Skeletal muscle cell (primary cell): ENCODE data around the gene PROK1.
"Not testable (repeated sequence)": the region's sequence is repeated elsewhere in the genome, so short reads cannot be mapped to it uniquely, and the experiment has no call there.

Experiments
- DNase-seq: peaks from one replicate; pipeline ENCODE4 v3.0.0-alpha.2; 2010; ENCODE audit warnings: low read depth
- H3K4me3 ChIP-seq: 2 replicates; pipeline ENCODE4 v1.5.1; 2011; ENCODE audit warnings: low read depth, mild to moderate bottlenecking, control low read depth, low read length, moderate library complexity

PROK1 gene

DNA sequence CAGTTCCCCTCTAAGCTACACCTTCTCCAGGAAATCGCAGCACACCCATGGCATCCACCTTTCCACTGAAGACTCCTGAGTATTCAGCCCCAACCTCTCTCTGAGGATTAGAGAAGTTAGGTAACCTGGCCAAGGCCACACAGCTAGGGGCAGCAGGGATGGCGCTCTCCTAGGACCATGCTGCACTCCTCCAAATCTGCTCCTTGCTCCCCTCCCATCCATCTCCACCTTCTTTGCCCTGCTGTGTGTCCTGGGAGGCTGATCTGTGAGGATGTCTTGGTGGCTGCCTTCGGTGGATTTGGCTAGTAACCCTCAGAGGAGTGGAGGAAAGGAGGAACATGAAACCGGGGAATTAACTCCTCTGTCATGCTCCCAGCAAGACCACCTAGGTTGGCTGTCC, 20.0 kb upstream of the PROK1 start:
- DNase-seq = no peak
- no peak overlapping the region for H3K4me3 ChIP-seq

DNA sequence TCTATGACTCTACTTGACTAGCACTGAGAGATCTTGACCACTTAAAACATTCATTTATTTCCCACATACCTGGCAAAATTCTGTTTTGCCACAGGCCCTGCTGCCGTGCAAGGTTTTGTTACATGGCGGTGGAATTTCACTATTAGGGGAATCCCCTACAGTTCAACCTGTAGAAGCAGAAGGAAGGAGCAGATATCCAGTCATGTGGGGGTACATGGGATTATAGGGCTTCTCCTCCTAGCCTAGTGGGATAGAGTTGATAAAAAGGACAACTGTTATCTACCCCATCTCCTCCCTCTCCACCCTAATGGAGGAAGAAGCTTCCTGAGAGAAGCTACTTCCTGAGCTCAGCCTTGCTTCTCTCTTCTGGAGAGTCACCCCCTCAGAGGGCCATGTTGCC, 17.7 kb upstream of the PROK1 start:
- DNase-seq = no peak
- no peak overlapping the region for H3K4me3 ChIP-seq

DNA sequence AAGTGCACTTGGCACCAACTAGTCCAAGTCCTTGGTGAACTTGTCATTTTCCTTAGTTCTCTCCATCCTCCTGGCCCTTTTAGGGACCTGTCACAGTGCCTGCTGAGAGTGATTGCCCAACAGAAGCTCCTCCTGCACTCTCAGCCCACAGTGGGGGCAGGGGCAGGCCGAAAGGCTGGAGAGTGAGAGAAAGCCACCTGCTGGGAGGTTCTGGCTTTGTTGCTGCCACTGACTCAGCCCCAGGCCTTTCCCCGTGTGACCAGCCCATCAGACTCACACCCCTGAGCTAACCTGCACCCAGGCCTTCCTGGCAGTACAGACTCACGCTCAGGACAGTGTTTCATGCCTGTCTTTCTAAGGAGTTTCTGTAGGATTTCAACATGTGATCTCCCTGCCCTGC, 17.1 kb upstream of the PROK1 start:
- DNase-seq = no peak
- H3K4me3 ChIP-seq = no peak overlapping the region

DNA sequence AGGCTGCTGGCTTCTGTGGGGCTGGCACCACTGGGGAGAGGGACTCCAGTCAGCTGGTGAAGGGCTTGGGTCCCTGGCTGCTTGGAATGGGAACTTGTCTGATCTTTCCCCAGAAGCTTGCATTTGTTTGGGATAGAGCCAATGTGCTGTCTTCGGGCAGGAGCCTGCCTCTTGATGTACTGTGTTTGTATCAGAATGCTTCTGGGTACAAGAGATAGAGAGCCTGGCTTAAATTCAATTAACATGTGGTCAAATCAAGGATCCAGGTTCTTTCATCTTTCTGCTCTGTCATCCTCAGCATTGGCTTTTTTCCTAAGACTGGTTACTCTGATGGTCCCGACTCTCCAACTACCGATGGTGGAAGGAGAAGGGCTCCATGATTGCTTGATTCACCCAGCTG, 16.0 kb upstream of the PROK1 start:
- H3K4me3 ChIP-seq = no peak overlapping the region
- no peak for DNase-seq

DNA sequence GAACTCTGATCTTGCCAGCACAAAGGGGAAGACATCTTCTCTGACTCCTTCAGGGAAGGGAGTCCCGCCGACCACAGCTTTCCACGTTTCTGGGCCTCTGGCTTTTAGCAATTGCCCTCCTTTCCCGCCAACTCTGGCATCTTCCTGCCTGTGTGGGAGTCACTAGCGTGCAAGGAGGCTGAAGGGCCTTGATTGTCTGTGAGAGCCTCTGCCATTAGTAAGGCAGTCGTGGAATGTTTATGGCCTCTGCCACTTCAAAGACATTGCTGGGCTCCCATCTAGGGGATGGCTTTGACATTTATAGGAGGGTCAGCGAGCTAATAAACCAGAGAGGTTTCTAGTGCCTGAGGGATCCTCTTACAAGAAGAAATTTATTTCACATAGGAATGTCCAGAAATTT, 14.3 kb upstream of the PROK1 start:
- H3K4me3 ChIP-seq = no peak overlapping the region
- no peak for DNase-seq

DNA sequence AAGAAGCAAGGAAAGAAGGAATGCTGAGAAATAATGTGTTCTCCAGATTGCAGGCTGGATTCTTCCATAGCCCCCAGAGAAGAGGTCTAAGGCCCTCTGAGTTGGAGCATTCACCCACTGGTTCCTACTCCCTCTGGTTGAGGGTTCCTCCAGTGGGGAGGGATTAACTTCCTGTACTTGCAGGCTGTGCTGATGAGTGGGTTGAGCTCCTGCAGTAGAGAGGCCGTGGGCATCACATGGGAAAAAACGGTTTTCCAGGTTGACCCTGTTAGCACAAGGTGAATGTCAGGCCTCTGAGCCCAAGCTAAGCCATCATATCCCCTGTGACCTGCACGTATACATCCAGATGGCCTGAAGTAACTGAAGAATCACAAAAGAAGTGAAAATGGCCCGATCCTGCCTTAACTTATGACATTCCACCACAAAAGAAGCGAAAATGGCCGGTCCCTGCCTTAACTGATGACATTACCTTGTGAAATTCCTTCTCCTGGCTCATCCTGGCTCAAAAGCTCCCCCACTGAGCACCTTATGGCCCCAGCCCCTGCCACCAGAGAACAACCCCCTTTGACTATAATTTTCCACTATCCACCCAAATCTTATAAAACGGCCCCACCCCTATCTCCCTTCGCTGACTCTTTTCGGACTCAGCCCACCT, 13.2 kb upstream of the PROK1 start:
- not testable (repeated sequence) for DNase-seq, H3K4me3 ChIP-seq

DNA sequence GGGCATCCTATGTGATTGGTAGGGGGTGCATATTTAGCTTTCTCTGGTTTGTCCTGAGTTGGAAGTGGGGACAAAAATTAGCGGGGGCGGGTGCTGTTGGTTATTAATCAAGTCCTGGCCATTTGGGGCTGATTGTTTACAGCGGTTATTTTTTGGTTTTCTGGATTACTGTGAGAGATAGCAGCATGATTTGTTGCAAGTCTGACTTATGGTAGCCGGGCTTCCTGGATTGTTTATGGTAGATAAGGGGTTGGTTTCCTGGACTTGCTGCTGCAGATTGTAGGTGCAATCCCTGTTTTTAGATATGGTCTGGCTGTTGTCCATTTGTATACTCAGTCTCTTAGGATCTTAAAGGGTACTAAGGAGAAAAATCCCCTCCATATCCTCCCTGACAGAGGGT, 12.1 kb upstream of the PROK1 start:
- H3K4me3 ChIP-seq = no peak overlapping the region
- DNase-seq = no peak

DNA sequence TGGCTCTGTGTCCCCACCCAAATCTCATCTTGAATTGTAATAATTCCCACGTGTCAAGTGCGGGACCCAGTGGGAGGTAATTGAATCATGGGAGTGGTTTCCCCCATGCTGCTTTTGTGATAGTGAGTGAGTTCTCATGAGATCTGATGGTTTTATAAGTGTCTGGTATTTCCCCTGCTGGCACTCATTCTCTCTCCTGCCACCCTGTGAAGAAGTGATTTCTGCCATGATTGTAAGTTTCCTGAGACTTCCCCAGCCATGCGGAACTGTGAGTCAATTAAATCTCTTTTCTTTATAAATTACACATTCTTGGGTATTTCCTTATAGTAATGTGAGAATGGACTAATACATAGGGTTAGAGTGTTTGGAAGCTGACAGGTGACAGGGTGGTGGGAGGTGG, 11.1 kb upstream of the PROK1 start:
- not testable (repeated sequence) for H3K4me3 ChIP-seq, DNase-seq

DNA sequence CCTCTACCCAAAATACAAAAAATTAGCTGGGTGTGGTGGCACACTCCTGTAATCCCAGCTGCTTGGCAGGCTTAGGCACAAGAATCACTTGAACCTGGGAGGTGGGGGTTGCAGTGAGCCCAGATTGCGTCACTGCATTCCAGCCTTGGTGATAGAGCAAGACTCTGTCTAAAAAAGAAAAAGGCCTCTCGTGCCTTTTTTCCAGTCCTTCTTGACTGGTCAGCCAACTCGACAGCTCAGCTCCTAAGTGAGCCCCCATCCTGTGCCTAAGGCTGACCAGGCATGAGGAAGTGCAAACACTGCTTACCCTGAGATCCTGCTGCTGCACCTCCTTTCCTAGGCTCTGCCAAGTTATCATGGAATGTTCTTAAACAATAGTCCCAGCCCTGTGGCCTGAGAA, 10.1 kb upstream of the PROK1 start:
- H3K4me3 ChIP-seq = no peak overlapping the region
- DNase-seq = no peak

DNA sequence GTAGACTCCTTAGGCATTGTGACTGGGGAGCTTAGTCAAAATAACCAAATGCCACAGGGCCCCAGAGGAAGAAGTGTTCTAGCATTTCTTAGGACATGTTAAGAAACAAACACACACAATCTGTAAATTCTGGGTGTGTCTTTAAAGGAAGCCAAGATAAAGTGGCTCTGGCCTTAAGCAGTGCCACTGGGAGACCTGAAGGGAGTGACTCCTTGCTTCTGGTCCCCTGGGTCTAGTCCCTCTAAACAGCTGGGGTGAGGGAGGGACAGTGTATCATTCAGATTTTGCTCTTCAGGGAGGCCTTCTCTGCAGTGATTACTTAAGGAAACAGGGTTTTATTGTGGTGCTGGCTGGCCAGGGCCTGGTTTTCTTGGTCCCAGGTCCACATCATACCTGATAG, 9.1 kb upstream of the PROK1 start:
- H3K4me3 ChIP-seq = no peak overlapping the region
- DNase-seq = no peak

DNA sequence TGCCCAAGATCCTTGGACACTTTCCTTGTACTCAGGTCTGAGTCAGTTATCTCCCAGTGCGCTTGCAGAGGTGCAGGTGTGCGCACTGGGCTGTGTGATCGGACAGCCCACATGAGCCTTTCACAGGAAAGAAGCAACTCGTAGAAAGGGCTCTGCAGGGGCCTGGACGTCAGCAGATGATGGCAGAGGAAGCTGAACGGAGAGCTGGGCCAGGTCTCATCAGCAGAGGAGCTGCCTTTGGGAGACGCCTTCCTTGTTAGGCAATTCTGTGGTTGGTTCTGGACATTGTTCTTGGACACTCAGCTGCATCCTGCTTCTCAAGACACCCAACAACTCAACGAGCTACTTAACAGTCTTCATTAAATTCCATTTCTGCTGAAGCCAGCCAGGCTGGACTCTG, 7.5 kb upstream of the PROK1 start:
- no peak overlapping the region for H3K4me3 ChIP-seq
- no peak for DNase-seq

DNA sequence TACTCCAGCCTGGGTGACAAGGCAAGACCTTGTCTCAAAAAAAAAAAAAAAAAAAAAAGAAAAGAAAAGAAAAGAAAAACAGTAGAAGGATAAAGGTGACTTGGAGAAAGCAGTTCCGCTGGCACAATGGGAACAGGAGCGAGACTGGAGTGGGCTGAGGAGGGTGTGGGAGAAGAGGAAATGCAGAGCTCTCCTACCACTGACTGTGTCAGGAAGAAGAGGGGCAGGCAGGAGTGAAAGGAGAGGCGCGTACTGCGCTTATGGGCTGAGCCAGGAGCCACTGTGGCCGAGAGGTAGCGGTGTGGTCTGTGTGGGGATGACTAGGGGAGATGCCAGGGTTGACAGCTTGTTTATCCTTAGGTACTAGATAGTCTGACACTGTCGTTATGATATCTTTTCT, 6.4 kb upstream of the PROK1 start:
- no peak for DNase-seq
- no peak overlapping the region for H3K4me3 ChIP-seq

DNA sequence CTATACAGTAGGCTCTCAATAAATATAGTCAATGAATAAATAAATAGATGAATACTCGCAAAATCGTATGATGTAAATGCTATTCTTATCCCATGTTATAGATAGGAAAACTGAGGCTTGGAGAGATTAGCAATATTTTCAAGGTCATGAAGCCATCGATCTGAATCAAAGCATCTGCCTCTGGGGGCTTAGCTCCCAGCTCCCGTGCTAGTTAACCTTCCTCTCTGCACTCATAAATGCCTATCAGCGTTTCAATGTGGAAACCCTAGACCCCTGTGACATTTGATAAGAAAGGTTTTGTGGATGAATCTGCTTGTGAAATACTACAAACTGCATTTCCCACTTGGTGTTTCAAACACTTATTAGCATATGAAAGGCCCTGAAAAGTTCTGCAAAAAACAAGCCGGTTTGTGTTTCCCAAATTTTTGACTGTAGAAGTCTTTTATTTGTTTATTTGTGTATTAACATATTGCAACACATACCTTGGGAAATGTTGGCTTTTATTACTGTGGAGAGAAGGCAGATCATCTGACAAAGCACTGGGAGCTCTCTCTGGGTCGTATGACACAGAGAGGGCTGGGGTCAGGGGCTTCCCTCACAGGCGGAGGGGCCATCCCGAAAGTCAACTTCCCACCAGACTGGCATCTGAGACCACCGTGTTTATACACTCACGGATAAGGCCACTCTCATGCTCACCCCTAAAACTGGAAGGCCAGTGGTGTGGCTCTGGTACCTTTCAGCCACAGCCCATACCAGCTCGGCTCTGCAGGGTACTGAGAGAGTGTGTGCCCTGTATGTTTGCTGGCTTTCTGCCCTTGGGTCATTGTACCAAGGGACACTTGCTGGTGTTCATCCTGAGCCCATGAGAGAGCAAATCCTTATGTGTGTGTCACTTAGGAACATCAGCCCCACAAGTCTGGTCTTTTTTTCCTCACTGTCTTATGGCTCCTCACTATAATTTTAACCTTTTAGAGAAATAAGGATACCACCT, 993 bp upstream of the PROK1 start:
- H3K4me3 ChIP-seq = no peak overlapping the region
- no peak for DNase-seq

DNA sequence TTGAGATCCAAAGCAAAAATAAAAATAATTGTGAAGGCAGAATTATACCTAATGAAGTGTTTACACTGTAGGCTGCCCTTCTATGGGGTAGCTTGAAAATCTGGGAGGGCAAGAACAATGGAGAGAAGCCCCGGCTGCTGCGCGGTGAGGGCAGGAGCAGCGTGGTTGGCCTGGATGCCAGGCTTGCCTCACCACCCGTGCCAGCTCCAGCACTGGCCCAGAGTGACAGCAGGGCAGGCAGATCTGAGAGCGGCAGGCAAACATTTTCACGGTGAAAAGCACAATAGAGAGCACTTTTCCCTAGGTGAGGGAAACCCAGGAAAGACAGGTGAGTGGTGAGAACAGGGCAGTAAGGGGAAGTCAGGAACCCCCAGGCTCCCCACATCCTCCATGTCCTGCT, 1.4 kb downstream of the PROK1 start:
- no peak overlapping the region for H3K4me3 ChIP-seq
- no peak for DNase-seq

DNA sequence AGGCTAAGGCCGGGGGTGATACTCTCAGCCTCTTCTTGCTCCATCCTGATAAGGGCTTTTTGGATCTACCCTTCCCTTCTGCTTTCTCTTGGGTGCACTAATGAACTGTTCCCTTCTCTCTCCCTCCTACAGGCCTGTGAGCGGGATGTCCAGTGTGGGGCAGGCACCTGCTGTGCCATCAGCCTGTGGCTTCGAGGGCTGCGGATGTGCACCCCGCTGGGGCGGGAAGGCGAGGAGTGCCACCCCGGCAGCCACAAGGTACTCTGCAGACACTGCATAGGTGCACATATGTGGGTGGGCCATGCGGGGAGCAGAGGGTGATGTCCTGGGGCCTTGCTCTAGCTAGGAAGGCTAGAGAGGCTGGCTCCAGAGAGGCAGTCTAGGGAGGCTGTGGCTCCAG, 2.9 kb downstream of the PROK1 start:
- H3K4me3 ChIP-seq = no peak overlapping the region
- no peak for DNase-seq

DNA sequence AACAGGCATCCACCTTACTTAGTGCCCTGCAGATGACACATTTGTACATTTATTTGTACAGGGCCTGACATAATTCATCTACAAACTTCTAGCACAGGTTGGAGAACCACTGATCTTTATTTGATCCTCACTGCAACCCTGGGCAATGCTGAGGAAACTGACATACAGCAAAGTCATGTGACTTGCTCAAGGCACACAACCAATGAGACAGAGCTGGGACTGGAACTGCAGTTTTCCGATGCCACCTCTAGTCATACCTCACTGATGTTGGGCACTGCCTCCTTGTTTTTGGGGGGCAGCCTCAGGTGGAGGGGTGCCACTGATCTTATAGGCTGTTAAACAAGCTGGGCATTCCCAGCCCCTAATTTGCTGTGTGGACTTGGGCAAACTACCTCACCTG, 3.4 kb downstream of the PROK1 start:
- H3K4me3 ChIP-seq = no peak overlapping the region
- DNase-seq = no peak

DNA sequence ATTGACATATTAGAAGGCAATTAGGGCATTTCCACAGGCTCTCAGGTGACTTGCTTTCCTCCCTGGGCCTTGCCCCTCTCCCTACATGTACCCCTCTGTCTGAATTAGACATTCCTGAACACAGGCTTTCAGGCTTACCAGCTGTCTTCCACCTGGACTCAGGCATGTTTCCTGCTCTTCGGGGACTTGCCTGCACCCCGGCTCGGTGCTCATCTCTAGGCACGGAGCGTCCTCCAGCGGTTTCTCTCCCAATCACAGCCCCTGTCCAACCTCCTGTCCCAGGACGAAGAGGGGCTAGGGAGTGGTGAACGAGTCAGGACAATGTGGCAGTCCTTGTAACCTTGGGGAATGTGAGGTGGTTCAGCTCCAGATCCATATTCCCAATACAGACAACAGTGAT, 4.2 kb downstream of the PROK1 start:
- DNase-seq = no peak
- no peak overlapping the region for H3K4me3 ChIP-seq

DNA sequence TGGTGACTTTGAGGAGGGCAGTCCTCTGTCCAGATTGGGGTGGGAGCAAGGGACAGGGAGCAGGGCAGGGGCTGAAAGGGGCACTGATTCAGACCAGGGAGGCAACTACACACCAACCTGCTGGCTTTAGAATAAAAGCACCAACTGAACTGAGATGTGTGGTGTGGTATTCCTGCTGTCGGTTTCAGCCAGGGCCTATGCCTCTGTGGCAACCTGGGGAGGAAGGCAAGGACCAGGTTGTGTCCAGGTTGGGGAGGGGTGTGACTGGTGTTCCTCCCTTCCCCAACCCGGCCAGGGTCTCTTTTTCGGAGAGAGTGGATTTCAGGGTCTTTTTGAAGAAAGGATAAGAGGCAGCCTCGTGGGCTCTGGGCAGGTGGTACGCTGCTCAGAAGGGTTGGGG, 6.3 kb downstream of the PROK1 start:
- no peak overlapping the region for H3K4me3 ChIP-seq
- no peak for DNase-seq

DNA sequence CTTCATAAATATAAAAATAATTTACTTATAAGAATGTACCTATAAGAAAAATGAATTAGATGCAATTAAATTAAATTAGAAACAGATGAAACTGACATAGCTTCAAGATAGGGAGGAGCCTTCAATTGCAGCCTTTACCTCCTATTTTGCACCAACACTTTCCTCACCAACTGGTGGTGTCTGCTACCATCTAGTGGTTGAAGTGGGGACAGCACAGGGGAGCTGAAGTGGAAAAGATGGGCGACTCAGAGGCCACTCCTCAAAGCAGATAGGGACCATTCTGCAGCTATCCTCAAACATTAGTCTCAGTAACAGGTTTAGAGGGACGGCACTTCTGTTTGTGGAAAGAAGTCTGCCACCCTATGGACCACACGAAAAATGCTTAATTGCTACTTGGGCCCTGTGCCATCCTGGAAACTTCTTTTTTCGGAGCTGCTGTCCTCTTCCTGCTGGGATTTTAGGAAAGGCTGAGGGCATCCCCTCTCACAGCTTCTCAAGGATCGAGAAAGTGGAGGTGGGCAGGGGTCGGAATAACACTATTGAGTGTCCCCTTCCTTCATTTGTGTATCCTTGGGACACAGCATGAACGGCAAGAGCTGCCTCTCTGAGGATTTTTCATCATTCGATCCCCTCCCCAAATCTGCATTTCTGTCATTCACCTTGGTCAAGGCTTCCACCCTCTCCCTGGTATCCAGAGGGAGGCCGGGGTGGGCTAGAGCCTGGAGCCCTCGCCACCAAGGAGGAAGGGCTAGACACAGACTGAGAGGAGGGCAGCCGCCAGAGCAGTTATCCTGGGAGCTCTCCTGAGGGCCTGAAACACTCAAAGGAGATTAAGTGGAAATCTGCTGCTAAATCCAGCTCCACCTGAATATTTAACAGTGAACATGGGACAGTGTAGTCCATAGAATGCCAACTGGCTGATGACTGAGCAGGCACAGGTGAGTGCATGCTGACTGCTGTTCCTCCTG, 9.6 kb downstream of the PROK1 start:
- DNase-seq = no peak
- no peak overlapping the region for H3K4me3 ChIP-seq

DNA sequence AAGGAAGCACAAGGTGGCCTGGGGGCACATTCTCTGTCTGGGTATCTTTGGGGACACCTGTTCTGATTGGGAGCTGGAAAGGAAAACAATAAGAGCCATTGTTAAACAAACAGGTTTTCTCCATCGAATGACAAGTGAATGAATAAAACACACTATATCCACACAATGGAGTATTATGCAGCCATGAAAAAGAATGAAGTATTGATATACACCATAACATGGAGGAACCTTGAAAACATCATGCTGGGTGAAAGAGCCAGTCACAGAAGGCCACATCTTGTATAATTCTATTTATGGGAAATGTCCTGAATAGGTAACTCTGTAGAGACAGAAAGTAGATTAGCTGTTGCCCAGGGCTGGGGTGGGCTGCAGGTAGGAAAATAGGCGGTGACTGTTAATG, 11.1 kb downstream of the PROK1 start:
- no peak overlapping the region for H3K4me3 ChIP-seq
- DNase-seq = no peak
